LNCaP clone FGC (cell line): ENCODE data around the gene WTAP.

Experiments used
- DNase-seq: peaks from one replicate; pipeline ENCODE4 v3.0.0-alpha.2; 2011; ENCODE audit warnings: low read depth
- H3K4me3 ChIP-seq: 2 replicates; pipeline ENCODE4 v1.5.1; 2011; ENCODE audit warnings: mild to moderate bottlenecking, low read depth, low read length, control low read depth
- CTCF ChIP-seq: IDR thresholded peaks from 2 replicates; pipeline ENCODE4 v1.5.1; 2012; ENCODE audit warnings: mild to moderate bottlenecking; ENCODE audit not compliant: control insufficient read depth, insufficient read depth; ENCODE audit errors: extremely low read depth

WTAP gene

GRCh38 chr6:159726918-159727716 is at the start of gene WTAP:
WTAP (plus strand) TSS chr6:159727506; CDS start chr6:159736266, 8,760 bp downstream.
- peak within 1 kb of the TSS; percentile 72 for H3K4me3 ChIP-seq
- TF ChIP-seq CTCF = no peak
- peak; percentile 95 for DNase-seq

- DNase-seq = no peak
- no peak for TF ChIP-seq CTCF
- H3K4me3 ChIP-seq = no peak overlapping the region
Observed at GRCh38 chr6:159677506-159678165, 49.7 kb upstream of the WTAP start.

- H3K4me3 ChIP-seq = no peak overlapping the region
- no peak for TF ChIP-seq CTCF
- DNase-seq = no peak
Observed at GRCh38 chr6:159678574-159678973, 48.7 kb upstream of the WTAP start.

- DNase-seq = no peak
- TF ChIP-seq CTCF = no peak
- no peak overlapping the region for H3K4me3 ChIP-seq
Observed at GRCh38 chr6:159679091-159680077, 47.9 kb upstream of the WTAP start.

- no peak for DNase-seq
- no peak overlapping the region for H3K4me3 ChIP-seq
- no peak for TF ChIP-seq CTCF
Observed at GRCh38 chr6:159680104-159680503, 47.2 kb upstream of the WTAP start.

- no peak overlapping the region for H3K4me3 ChIP-seq
- DNase-seq = no peak
- TF ChIP-seq CTCF = no peak
Observed at GRCh38 chr6:159681191-159681880, 46.0 kb upstream of the WTAP start.
